Stimulated activated CD4-positive, alpha-beta T cell treated with anti-CD3 and anti-CD28 coated beads, Interleukin-4, amount 100 ng/mL, for 24 hours (primary cell): ENCODE data around the gene RPL22L1.
"Not testable (repeated sequence)": the region's sequence is repeated elsewhere in the genome, so short reads cannot be mapped to it uniquely, and the experiment has no call there.

ENCODE experiments used
- DNase-seq: peaks from one replicate; pipeline ENCODE4 v3.0.0-alpha.2; 2020

The RPL22L1 gene

DNA sequence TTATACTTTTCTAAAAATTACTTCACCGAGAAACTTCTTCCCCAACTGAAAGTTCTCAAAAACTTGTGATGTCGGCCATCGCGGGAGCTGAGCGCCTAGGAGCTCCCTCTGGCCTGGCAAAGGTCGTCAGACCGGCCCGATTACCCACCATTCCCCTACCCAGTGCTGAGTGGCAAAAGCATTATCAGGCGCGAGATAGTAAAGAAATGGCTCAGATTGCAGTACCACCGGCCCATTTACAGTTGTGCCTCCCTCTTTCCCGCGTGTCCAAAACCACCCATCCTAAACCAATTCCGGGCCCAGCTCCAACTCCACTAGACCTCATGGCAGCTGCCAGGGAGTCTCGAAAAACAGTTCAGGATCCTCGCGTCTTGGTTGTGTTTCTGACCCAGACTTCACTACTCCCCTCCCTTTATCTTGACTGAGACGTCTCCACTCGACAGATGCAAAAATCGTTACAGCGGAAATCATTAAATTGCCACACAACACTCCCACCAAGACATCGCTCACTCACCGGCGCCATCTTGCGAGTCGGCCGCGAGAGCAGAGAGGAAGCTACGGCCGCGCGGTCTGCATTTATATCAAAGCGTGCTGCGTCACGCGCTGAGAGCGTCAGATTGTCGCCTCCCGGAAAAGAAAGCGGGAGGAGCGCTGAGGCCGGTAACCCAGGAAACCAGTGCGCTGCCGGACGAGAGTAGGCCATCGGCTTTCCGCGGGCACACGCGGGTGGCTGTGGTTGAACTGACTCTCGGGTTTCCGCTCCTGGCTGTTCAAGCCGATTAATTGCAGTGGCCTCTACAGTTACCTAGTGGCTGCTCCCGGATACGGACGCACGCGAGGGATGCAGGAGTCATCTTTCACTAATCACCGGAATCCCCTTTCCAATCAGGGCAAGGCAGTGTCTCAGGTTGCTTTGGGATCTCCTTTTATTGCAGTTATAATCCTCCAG, at the start of gene RPL22L1:
RPL22L1 (minus strand) TSS at position 551 of the 949 bp plus-strand sequence; CDS start at position 523, 28 bp downstream.
- peak; percentile 94 for DNase-seq

DNA sequence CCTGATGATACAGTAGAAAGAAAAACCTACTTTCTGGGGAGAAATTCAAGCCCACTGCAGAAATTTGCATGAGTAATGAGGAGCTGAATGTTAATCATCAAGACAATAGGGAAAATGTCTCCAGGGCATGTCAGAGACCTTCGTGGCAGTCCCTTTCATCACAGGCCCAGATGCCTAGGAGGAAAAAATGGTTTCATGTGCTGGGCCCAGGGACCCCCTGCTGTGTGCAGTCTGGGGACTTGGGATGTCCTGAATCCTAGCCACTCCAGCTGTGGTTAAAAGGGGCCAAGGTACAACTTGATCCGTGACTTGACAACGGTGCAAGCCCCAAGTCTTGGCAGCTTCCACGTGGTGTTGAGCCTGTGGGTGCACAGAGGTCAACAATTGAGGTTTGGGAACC, 48.7 kb upstream of the RPL22L1 start:
- no peak for DNase-seq

DNA sequence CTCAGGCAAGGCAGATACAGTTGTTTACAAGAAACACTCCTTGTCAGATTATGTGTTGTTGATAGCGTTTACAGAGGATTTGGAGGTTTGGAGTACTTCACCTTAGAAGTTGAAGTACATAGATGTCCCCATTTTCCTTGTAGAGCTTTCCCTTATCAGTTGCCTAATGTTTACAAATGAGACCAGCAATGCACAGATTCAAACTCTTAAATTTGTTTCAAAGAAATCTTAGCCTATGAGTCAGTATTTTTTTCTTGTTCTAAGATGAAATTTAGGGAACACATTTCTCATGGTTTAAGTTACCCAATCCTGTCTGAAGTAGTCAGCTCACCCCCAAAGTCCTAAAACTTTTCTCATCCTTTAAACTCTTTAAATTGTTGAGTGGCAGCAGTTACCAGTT, 44.7 kb upstream of the RPL22L1 start:
- DNase-seq: no peak

DNA sequence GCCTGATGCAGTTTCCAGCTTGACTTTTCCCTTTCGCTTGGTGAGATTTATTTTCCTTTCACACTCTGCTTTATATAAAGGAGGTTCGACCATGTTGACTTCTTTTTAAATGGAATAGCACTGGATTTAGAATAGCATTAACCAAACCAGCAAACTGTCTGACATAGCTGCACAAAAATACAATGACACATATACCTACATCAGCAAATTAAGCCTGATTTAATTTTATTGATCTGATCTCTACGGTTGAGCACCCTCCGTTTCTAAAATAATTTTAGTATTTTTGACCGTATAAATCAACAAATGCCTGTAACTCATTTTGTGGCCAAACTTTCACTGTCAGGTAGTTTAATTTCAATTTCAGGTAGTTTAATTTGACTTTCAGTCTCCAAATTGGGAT, 44.2 kb upstream of the RPL22L1 start:
- DNase-seq: no peak

DNA sequence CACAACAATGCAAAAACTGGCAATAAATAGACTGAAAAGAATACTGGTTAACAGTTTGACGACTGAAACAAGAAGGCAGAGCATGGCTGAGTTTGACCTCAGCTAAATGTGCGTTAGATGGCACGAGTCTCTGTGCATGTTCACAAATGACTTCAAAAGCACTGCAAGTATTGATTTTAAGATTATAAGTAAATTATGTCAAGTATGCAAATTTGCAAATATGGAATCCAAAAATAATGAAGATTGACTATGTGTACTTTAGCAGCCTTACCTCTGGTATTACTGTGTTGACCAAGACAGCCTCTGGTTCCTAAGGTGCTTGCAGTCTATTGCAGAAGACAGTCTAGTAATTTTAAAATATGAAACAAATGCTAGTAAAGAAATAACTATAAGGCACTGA, 41.1 kb upstream of the RPL22L1 start:
- no peak for DNase-seq

DNA sequence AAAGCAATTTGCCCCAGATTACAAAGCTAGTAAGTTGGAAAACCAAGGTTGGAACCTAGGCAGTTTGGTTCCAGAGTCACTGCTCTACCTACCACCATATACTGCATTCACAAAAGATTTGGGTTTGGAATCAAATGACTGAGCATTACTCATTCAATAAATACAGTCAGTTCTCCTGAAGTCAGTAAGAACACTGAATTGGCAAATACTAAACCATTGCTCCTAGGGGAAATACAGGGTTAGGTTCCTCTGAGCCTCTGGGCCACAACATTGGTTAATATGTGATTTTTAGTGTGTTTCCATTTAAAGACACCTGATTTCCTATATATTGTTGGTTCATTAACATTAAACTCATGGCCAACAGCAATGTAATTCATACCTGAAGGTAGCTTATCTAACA, 40.5 kb upstream of the RPL22L1 start:
- DNase-seq: no peak

DNA sequence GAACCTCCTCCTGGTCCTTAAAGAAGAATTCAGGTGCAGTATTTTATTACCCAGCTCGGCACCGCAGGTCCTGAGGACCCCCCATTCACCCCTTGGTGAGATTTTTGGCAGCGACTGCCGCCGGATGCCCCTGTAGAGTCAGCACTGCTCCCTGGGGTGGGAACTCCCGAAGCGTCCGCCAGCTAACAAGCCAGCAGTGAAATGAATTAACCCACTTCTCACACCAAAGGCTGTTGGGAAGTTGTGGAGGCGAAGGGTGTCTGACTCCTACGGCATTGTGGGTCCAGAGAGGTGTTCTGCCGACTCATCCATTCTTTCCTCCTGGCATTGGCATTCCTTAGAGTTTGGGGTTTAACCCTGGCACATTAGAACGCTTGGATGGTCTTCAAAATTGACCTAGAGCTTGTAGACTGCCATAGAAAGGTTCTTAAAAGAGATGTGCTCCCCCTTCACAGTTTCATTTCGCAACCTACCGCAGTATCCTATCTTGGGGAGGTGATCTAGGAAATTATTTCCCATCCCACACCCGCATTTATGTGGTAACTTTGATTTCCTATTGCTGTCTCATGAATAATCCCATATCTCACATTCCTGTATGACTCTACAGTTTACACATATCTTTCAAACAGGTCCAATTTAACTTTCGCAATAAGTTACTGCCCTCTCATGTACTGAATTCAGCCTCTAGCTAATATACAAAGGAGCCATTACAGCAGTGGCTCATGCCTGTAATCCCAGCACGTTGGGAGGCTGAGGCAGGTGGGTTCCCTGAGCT, 39.3 kb upstream of the RPL22L1 start:
- no peak for DNase-seq

DNA sequence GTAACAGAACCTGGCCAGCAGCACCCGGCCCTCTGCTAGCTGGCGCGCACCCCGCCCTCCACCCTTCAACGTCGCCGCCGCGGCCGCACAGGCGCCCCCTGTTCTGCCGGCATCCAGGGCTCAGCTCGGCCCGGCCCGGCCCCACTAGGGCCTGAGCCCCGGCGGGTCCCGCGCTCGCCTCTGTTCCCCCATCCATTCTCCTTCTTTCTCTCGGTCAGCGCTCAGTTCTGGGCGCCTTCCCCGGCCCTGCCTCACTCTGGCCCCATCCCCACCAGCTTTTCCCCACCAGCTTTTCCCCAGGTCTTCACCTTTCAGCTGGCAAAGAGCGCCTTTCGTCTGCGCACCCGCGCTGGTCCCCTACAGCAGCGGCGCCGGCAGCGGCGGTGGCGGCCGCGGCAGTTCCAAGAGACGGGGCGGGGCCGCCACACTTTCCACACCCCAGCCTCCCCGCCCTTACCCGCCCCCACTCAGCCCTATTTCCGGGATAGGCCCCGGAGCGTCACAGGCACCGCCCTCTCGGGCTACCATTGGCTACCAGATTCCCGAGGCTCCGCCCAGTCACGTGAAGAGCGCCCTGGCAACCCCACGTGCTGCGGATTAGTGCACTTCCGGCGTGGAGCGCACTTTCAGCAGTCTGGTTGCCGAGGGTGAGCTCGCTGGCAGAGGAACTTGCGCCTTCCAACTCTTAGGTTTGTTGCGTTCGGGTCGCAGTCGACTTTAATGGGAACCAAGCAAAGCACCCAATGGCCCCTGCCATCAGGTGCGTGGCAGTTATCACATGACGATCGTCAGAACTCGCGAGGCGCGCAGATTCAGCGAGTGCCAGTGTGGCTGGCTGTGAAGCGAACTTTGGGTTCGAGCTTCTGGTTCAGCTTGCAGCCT, 38.5 kb upstream of the RPL22L1 start, which contains the start of gene EIF5A2:
EIF5A2 (minus strand) TSS at position 403 of the 882 bp plus-strand sequence. CDS start 831 bp downstream, outside the sequence.
- DNase-seq: peak; percentile 96

DNA sequence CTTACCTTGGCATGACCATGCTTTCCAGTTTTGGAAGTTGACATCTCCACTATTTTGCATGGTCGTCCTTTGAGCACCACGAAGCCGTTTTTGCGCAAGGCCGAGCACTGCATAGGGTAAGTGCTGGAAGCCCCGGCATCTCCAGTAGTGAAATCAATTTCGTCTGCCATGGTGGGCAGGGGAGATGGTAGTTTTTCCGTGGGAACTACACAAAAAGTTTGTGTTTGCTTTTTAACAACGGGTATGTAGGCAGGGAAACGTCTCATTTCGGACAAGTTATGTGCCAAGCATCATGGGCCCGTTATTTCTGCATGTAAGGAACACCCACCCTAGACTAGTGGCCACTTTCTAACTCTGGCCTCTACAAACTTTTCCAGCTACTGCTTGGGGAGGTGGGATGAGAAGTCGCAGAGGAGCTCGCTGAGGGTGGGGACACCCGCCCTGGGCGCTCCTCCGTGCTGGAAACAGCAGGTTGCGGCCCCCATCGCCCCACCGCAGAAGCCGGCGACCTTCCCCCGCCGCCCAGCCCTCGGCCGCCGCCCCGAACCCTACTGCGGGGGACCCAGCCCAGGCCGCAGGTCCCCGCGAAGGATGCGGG, 37.7 kb upstream of the RPL22L1 start:
- no peak for DNase-seq

DNA sequence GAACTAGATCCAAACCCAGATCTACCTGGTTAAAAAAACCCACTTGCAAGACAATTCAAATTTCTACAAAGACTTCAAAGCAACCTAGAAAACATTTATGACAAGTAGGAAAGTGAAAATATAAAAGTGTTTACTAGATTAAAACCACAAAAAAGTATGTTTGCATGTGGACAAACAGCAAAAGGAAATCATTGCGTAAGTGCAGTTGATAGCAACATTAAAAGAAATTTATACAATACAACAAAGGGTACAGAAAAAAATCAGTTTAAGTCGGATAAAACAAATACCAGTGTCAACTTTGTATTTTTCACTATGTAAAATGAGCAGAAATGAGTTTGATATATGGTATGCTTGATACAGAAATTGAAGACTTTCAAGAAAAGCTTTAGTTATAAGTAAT, 35.9 kb upstream of the RPL22L1 start:
- no peak for DNase-seq

DNA sequence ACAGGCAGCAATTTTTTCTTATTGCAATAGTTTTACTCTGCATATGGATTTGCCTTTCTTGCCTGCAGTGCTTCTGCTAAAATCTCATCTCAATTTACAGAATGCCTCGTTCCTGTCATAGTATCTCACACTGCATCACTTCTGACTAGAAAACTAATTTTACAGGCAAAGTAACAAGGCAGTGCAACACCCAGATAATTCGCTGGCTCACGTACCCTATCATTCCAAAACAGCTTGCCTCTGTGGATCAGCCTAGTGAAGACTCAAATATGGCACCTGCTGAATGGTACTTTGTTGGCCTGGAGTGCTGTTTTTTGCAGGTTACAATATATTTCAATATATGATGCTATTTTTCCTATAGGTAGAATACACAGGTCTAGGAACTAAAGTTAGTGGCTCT, 33.1 kb upstream of the RPL22L1 start:
- DNase-seq: no peak

DNA sequence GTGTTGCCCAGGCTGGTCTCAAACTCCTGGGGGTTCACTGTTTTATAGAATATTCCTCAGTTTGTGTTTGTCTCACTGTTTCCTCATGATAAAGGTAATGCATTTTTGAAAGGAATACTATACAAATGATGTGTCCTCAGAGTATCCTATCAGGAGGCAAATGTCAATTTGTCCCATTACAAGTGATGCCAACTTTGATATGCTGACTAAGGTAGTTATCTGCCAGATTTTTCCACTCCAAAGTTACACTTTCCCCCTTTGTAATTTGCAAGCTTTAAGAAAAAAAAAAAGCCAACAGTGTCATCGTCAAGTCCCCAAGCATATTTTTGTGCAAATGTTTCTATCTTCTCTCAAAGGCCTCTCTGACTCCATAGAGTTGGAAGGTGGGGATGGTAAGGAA, 29.5 kb upstream of the RPL22L1 start:
- DNase-seq: no peak

DNA sequence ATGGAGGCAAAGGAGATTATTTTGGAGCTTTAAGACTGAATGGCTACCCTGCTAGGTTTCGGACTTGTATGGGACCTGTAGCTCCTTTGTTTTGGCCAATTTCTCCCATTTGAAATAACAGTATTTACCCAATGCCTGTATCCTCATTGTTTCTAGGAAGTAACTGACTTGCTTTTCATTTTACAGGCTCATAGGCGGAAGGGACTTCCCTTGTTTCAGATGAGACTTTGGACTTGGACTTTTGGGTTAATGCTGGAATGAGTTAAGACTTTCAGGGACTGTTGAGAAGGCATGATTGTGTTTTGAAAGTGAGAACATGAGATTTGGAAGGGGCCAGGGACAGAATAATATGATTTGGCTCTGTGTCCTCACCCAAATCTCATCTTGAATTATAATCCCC, 28.0 kb upstream of the RPL22L1 start:
- no peak for DNase-seq

DNA sequence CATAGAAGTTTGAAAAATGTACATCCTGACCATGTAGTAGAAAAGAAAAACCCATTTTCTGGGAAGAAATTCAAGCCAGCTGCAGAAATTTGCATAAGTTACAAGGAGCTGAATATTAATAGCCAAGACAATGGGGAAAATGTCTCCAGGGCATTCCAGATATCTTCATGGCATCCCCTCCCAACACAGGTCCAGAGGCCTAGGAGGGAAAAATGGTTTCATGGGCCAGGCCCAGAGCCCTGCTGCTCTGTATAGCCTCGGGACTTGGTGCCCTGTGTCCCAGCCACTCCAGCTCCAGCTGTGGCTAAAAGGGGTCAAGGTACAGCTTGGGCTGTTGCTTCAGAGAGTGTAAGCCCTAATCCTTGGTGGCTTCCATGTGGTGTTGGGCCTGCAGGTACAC, 27.2 kb upstream of the RPL22L1 start:
- not testable (repeated sequence) for DNase-seq

DNA sequence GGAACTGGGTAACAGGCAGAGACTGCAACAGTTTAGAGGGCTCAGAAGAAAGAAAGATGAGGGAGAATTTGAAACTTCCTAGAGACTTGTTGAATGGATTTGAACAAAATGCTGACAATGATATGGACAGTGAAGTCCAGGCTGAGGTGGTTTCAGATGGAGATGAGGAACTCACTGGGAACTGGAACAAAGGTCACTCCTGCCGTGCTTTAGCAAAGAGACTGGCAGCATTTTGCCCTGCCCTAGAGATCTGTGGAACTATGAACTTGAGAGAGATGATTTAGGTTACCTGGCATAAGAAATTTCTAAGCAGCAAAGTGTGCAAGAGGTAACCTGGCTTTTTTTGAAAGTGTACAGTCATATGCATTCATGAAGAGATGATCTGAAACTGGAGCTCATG, 26.8 kb upstream of the RPL22L1 start:
- DNase-seq: no peak

DNA sequence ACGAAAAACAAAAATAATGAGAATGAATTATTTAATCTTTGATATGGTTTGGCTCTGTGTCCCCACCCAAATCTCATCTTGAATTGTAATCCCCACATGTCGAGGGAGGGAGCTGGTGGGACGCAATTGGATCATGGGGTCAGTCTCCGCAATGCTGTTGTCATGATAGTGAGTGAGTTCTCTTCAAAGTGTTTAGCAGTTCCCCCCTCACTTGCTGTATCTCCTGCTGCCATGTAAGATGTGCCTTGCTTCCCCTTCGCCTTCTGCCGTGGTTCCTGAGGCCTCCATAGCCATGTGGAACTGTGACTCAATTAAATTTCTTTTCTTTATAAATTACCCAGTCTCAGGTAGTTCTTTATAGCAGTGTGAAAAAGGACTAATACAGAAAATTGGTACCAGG, 26.3 kb upstream of the RPL22L1 start:
- DNase-seq: not testable (repeated sequence)

DNA sequence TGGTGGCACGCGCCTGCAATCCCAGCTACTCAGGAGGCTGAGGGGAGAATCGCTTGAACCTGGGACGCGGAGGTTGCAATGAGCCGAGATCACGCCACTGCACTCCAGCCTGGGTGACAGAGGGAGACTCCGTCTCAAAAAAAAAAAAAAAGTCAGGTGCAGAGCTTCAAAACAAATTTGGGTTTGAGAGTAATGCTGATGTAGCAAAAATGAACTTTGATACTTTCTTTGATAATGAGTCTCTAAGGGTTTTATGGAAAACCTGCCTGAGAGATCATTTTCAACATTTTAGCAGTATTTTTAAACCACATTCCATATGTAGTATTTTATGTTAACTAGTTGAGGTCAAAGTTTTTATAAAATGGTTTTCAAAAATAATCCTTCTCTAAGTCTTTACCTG, 23.9 kb upstream of the RPL22L1 start:
- no peak for DNase-seq

DNA sequence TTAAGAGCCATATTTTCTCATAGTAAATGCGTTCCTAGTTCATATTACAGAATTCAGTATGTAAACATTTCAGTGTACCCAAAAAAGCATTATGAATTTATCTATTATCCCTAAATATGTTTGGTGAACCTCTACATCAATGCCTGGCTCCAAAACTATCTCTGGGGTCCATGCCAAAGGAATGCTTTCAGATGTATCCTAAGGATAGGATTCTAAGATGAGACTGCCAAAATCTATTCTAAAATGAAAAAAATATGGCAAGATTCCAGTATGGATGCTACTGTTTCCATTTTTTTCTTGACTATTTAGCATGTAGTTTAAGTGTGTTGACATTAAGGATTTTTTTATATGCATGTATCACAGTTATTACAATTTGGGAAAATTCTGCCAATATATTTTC, 19.6 kb upstream of the RPL22L1 start:
- no peak for DNase-seq

DNA sequence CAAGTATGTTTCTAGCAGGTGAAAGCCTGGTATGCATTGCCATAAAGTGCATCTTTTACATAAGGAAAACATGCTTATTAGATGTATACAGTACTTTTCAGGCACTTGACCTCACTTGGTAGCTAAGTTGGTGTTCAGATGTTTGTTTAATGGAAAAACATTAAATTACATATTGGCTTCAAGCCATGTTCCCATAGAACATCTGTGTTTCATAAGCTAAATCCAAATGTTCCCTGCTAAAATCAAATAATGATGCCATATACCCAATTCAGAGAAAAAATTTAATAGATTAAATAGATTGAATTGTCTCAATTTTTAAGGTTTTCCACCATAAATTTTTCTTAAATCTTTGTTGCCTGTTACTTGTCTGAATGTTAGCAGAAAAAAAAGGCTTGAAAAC, 19.1 kb upstream of the RPL22L1 start:
- DNase-seq: no peak

DNA sequence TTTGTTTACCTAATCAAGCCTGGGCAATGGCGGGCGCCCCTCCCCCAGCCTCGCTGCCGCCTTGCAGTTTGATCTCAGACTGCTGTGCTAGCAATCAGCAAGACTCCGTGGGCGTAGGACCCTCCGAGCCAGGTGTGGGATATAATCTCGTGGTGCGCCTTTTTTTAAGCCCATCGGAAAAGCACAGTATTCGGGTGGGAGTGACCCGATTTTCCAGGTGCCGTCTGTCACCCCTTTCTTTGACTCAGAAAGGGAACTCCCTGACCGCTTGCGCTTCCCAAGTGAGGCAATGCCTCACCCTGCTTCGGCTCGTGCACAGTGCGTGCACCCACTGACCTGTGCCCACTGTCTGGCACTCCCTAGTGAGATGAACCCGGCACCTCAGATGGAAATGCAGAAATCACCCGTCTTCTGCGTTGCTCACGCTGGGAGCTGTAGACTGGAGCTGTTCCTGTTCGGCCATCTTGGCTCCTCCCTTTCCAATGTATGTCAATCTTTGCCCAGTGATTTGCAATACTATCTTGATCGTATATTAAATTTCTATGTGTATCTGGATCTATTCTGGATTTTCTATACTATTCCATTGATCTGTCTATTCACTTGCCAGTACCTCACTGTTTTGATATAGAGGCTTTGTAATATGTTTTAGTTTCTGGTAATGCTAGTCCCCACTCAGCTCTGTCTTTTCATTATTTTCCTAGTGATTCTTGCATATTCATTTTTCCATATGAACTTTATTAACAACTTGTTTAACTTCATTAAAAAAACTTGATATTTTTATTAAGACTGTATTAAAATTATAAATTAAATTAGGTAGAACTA, 14.3 kb upstream of the RPL22L1 start:
- not testable (repeated sequence) for DNase-seq

DNA sequence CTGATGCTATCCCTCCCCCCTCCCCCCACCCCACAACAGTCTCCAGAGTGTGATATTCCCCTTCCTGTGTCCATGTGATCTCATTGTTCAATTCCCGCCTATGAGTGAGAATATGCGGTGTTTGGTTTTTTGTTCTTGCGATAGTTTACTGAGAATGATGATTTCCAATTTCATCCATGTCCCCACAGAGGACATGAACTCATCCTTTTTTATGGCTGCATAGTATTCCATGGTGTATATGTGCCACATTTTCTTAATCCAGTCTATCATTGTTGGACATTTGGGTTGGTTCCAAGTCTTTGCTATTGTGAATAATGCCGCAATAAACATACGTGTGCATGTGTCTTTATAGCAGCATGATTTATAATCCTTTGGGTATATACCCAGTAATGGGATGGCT, 8.7 kb upstream of the RPL22L1 start:
- DNase-seq: not testable (repeated sequence)
